CD14-positive monocyte (primary cell): ENCODE measurements around the gene WDFY3. TPM values are rescaled to one million over a fixed set of nuclear protein-coding genes. Genes with fewer than 3 reads are reported as not detected.

Experiments
- DNase-seq, 3 donors: peaks; one replicate each; pipeline ENCODE4 v3.0.0-alpha.2; 2011 to 2022
- H2AFZ ChIP-seq: 2 replicates; pipeline ENCODE4 v1.6.0; 2012; ENCODE audit warnings: mild to moderate bottlenecking, low read depth, low read length, inconsistent platforms; ENCODE audit not compliant: insufficient read depth, poor library complexity, severe bottlenecking
- H3K27ac ChIP-seq, 2 donors: 1 replicate in 1 of 2; 2 replicates in 1 of 2; pipeline ENCODE4 v1.5.1; 2012 to 2013; ENCODE audit warnings: low read length in 2 of 2, control low read depth in 1 of 2, inconsistent platforms in 1 of 2, low read depth in 1 of 2, mild to moderate bottlenecking in 1 of 2
- H3K27me3 ChIP-seq, 2 donors: one replicate each; pipeline versions ENCODE4 v1.6.0 to v1.6.1; 2011 to 2013; ENCODE audit warnings: low read length in 2 of 2; ENCODE audit not compliant: control insufficient read depth in 2 of 2, insufficient read depth in 2 of 2
- H3K36me3 ChIP-seq, 2 donors: replicated peaks in 1 of 2; 1 replicate in 1 of 2; 2 replicates in 1 of 2; pipeline versions ENCODE4 v1.5.1 to v1.6.1; 2012 to 2013; ENCODE audit warnings: low read length in 2 of 2, control low read depth in 1 of 2, inconsistent platforms in 1 of 2, mild to moderate bottlenecking in 1 of 2; ENCODE audit not compliant: insufficient read depth in 2 of 2, control insufficient read depth in 1 of 2
- H3K4me1 ChIP-seq, 2 donors: 1 replicate in 1 of 2; 2 replicates in 1 of 2; pipeline versions ENCODE4 v1.5.1 to v1.6.1; 2012 to 2013; ENCODE audit warnings: low read length in 2 of 2, control low read depth in 1 of 2, inconsistent platforms in 1 of 2, mild to moderate bottlenecking in 1 of 2, moderate library complexity in 1 of 2; ENCODE audit not compliant: insufficient read depth in 2 of 2, control insufficient read depth in 1 of 2
- H3K4me2 ChIP-seq: replicated peaks from 2 replicates; pipeline ENCODE3; 2012; ENCODE audit warnings: low read length, moderate library complexity, mild to moderate bottlenecking; ENCODE audit not compliant: poor library complexity, severe bottlenecking; ENCODE audit errors: extremely low read depth
- H3K4me3 ChIP-seq, 3 experiments: fragments of 200-600 bp in 1 of 3; sonication (generic) in 1 of 3; replicated peaks in 1 of 3; 1 replicate in 2 of 3; 2 replicates in 1 of 3; pipeline ENCODE4 v1.5.1; 2011 to 2013; ENCODE audit warnings: low read length in 3 of 3, mild to moderate bottlenecking in 3 of 3, control low read depth in 2 of 3, low read depth in 2 of 3, inconsistent platforms in 1 of 3, moderate library complexity in 1 of 3
- H3K79me2 ChIP-seq: 2 replicates; pipeline ENCODE4 v1.6.0; 2012; ENCODE audit warnings: mild to moderate bottlenecking, control low read depth, inconsistent platforms, low read length, moderate library complexity; ENCODE audit not compliant: insufficient read depth
- H3K9ac ChIP-seq: 2 replicates; pipeline ENCODE4 v1.6.0; 2017; ENCODE audit warnings: low read length, mild to moderate bottlenecking; ENCODE audit not compliant: insufficient read depth, poor library complexity, severe bottlenecking
- H3K9me3 ChIP-seq, 2 donors: replicated peaks in 1 of 2; 1 replicate in 1 of 2; 2 replicates in 1 of 2; pipeline versions ENCODE4 v1.5.1 to v1.6.1; 2012 to 2013; ENCODE audit warnings: low read length in 2 of 2, control low read depth in 1 of 2; ENCODE audit not compliant: control insufficient read depth in 1 of 2, insufficient read depth in 1 of 2
- H4K20me1 ChIP-seq: 2 replicates; pipeline ENCODE4 v1.6.0; 2012; ENCODE audit warnings: mild to moderate bottlenecking, low read length, control low read depth, moderate library complexity; ENCODE audit not compliant: insufficient read depth
- H3K27ac Mint-ChIP-seq, 7 donors: one replicate each; pipeline ENCODE4 v1.8.0; 2020; ENCODE audit warnings: mild to moderate bottlenecking in 7 of 7, mixed read lengths in 7 of 7, moderate library complexity in 6 of 7, inconsistent platforms in 2 of 7
- H3K27me3 Mint-ChIP-seq, 3 donors: one replicate each; pipeline ENCODE4 v1.8.0; 2021 to 2022; ENCODE audit warnings: low read depth in 3 of 3, mild to moderate bottlenecking in 3 of 3, mixed read lengths in 3 of 3, moderate library complexity in 3 of 3, inconsistent platforms in 1 of 3
- H3K36me3 Mint-ChIP-seq, 2 donors: one replicate each; pipeline ENCODE4 v1.8.0; 2020; ENCODE audit warnings: mixed read lengths in 2 of 2, inconsistent platforms in 1 of 2, mild to moderate bottlenecking in 1 of 2
- H3K4me1 Mint-ChIP-seq: one replicate; pipeline ENCODE4 v1.8.0; 2020; ENCODE audit warnings: mild to moderate bottlenecking, mixed read lengths
- H3K4me3 Mint-ChIP-seq, 2 donors: one replicate each; pipeline ENCODE4 v1.8.0; 2020; ENCODE audit warnings: mild to moderate bottlenecking in 2 of 2, mixed read lengths in 2 of 2, moderate library complexity in 1 of 2
- H3K9me3 Mint-ChIP-seq, 7 donors: one replicate each; pipeline ENCODE4 v1.8.0; 2020 to 2022; ENCODE audit warnings: mixed read lengths in 7 of 7, mild to moderate bottlenecking in 6 of 7, moderate library complexity in 6 of 7, inconsistent platforms in 2 of 7
- CTCF ChIP-seq: fragments of 200-600 bp; IDR thresholded peaks from one replicate; pipeline ENCODE4 v1.8.0; 2022; ENCODE audit warnings: antibody characterized with exemption, mild to moderate bottlenecking
- WGBS: methylation state at CpG from one replicate; pipeline ENCODE4 v1.1.5; 2013; ENCODE audit warnings: missing lambda C conversion rate; ENCODE audit not compliant: insufficient coverage; 5-methylcytosine and 5-hydroxymethylcytosine counted together
- intact Hi-C, 2 donors: fragments of 100-400 bp; cut with micrococcal nuclease; formaldehyde crosslinking; loops; one replicate each; pipeline versions ENCODE4 v1.15.0 to v1.15.1; 2023
- polyA plus RNA-seq, 3 donors: library from polyadenylated mRNA; depleted of rRNA in 1 of 3; unstranded in 2 of 3; stranded (reverse) in 1 of 3; fragments of 300-500 nt in 2 of 3; fragments of >200 nt in 1 of 3; fragmentation: Illumina TruSeq in 2 of 3; gene quantifications; 1 replicate in 2 of 3; 2 replicates in 1 of 3; pipeline ENCODE4 v1.2.3, GENCODE V29; 2012 to 2021

WDFY3 gene
- polyA plus RNA-seq, 3 donors = 5.6 to 35.5 (median 5.9) TPM

DNA sequence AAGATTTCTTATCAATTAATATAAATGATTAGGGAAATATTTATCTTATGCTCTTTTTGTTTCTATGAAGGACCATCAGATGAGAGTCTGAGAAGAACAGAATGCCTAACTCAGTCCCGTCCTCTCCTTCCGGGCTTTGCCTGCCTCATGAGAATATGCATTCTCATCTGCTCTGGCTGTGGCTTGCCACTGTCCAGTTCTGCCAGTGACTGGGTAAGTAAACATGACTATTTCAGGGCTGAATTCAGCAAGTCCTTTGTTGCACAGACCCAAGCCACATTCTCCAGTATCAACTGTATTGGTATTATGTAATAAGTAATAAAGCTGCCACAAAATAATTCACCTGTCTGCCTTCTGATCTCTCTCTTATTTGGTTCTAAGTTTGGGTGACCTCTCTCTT lies 110.7 kb downstream of the WDFY3 start:
- no peaks in the 10 kb centered on the region for H3K27me3 ChIP-seq
- H3K79me2 ChIP-seq = peaks cover 4% of the 10 kb centered on the region
- intact Hi-C loops = no loop called here
- H2AFZ ChIP-seq = no peak overlapping the region
- Mint-ChIP-seq H3K27me3 (peaks cover 0 to 4% (median 0%) of the 10 kb centered on the region in 3 donors), H3K9me3 (peaks cover 0 to 1% (median 0%) of the 10 kb centered on the region in 7 donors), H3K27ac (no peak overlapping the region), H3K4me1 (no peaks in the 10 kb centered on the region), H3K36me3 (peaks cover 45 to 75% of the 10 kb centered on the region in 2 donors), H3K4me3 (no peak overlapping the region)
- H3K9ac ChIP-seq = no peak overlapping the region
- peaks cover 28 to 76% of the 10 kb centered on the region in 2 donors for H3K36me3 ChIP-seq
- no peak for TF ChIP-seq CTCF
- no peak for DNase-seq
- no peak overlapping the region for H3K27ac ChIP-seq
- peaks cover 63% of the 10 kb centered on the region for H4K20me1 ChIP-seq
- no peaks in the 10 kb centered on the region for H3K4me1 ChIP-seq
- no peak overlapping the region for H3K4me3 ChIP-seq
- WGBS = 100% methylated on average over 1 of the region's 2 CpGs
- no peak overlapping the region for H3K4me2 ChIP-seq
- no peaks in the 10 kb centered on the region for H3K9me3 ChIP-seq

DNA sequence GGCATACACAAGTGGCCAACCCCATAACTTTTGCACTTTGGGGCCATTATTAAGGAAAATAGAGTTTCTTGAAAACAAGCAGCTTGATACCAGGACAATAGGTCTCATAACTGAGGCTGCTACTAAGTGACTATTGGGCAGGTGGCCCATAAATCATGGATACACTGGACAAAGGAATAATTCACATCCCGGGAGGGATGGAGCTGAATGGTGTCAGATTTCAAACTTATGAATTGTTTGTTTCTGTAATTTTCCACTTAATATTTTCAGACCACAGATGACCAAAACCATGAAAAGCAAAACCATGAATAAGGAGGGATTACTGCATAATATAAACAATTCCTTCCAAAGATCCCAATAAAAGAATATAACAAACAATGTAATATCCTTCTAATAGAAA lies 114.4 kb downstream of the WDFY3 start:
- no peak overlapping the region for H3K4me2 ChIP-seq
- no peak overlapping the region for H3K27ac ChIP-seq
- Mint-ChIP-seq H3K9me3 (no peaks in the 10 kb centered on the region), H3K4me3 (no peak overlapping the region), H3K36me3 (peaks cover 45 to 77% of the 10 kb centered on the region in 2 donors), H3K4me1 (no peaks in the 10 kb centered on the region), H3K27me3 (peaks cover 0 to 2% (median 0%) of the 10 kb centered on the region in 3 donors), H3K27ac (no peak overlapping the region)
- no peak overlapping the region for H3K9ac ChIP-seq
- no peak overlapping the region for H3K4me3 ChIP-seq
- H3K4me1 ChIP-seq = no peaks in the 10 kb centered on the region
- no peak for TF ChIP-seq CTCF
- no peaks in the 10 kb centered on the region for H3K27me3 ChIP-seq
- intact Hi-C loops = no loop called here
- H3K9me3 ChIP-seq = no peaks in the 10 kb centered on the region
- no peak overlapping the region for H2AFZ ChIP-seq
- peaks cover 4% of the 10 kb centered on the region for H3K79me2 ChIP-seq
- peaks cover 21 to 74% of the 10 kb centered on the region in 2 donors for H3K36me3 ChIP-seq
- WGBS = no CpG with 5 or more reads among the region's 1 CpG
- peaks cover 57% of the 10 kb centered on the region for H4K20me1 ChIP-seq
- DNase-seq = no peak
